IMR-90 (cell line): Measurements from ENCODE around the gene SYNPR. TPM values are rescaled to one million over a fixed set of nuclear protein-coding genes. Genes with fewer than 3 reads are reported as not detected.

Experiments
- ATAC-seq: fragments of 200-7000 bp; cut with Tn5 transposase; 2 replicates; pipeline ENCODE4 v1.9.1; 2020; ENCODE audit warnings: low read depth, mild to moderate bottlenecking, moderate library complexity
- BruUV-seq: library from RNA; stranded (reverse); fragments of 400-500 nt; replicated peaks from 2 replicates; lab custom pipeline; 2021; lab: Mats Ljungman, UMichigan
- CTCF ChIA-PET: fragments of 300-600 bp; formaldehyde crosslinking; extraction: SDS; loops from one replicate; lab custom pipeline; 2021; ENCODE audit warnings: antibody characterized with exemption; lab: Yijun Ruan, JAX
- POLR2A ChIA-PET: fragments of 300-600 bp; sonication (Branson Sonifier 250); formaldehyde crosslinking; loops from one replicate; lab custom pipeline; 2022; ENCODE audit warnings: antibody characterized with exemption; ENCODE audit not compliant: unreplicated experiment; lab: Charles Lee
- DNase-seq: peaks from one replicate; pipeline ENCODE4 v3.0.0; 2013
- H2AFZ ChIP-seq: replicated peaks from 2 replicates; pipeline ENCODE3; 2013; ENCODE audit warnings: low read length, mild to moderate bottlenecking; ENCODE audit not compliant: poor library complexity
- H2AK5ac ChIP-seq: 2 replicates; pipeline ENCODE4 v1.6.1; 2013; ENCODE audit warnings: low read depth, low read length, inconsistent platforms
- H2AK9ac ChIP-seq: replicated peaks from 2 replicates; pipeline ENCODE3; 2013; ENCODE audit warnings: mild to moderate bottlenecking, low read depth, low read length, moderate library complexity; ENCODE audit not compliant: poor library complexity
- H2BK120ac ChIP-seq: 2 replicates; pipeline ENCODE4 v1.6.1; 2013; ENCODE audit warnings: low read depth, low read length, inconsistent platforms
- H2BK15ac ChIP-seq: 3 replicates; pipeline ENCODE4 v1.6.1; 2013; ENCODE audit warnings: low read depth, low read length, inconsistent platforms
- H2BK20ac ChIP-seq: 2 replicates; pipeline ENCODE4 v1.6.1; 2013; ENCODE audit warnings: low read depth, mild to moderate bottlenecking, inconsistent platforms, low read length, moderate library complexity
- H2BK5ac ChIP-seq: 2 replicates; pipeline ENCODE4 v1.6.1; 2013; ENCODE audit warnings: mild to moderate bottlenecking, low read depth, low read length, inconsistent platforms; ENCODE audit not compliant: poor library complexity, severe bottlenecking
- H3K14ac ChIP-seq: replicated peaks from 2 replicates; pipeline ENCODE4 v1.6.1; 2013; ENCODE audit warnings: low read depth, low read length, inconsistent platforms
- H3K18ac ChIP-seq: 2 replicates; pipeline ENCODE4 v1.6.1; 2013; ENCODE audit warnings: low read depth, low read length, control low read depth
- H3K23ac ChIP-seq: 2 replicates; pipeline ENCODE4 v1.6.1; 2013; ENCODE audit warnings: low read depth, low read length, inconsistent platforms
- H3K27ac ChIP-seq: 2 replicates; pipeline ENCODE4 v1.5.1; 2013; ENCODE audit warnings: mild to moderate bottlenecking, control low read depth, low read length; ENCODE audit not compliant: insufficient read depth
- H3K27me3 ChIP-seq: 2 replicates; pipeline ENCODE4 v1.6.1; 2013; ENCODE audit warnings: low read length; ENCODE audit not compliant: control insufficient read depth, insufficient read depth
- H3K36me3 ChIP-seq: 2 replicates; pipeline ENCODE4 v1.6.1; 2013; ENCODE audit warnings: low read length, mixed read lengths; ENCODE audit not compliant: control insufficient read depth, insufficient read depth
- H3K4ac ChIP-seq: 2 replicates; pipeline ENCODE4 v1.6.1; 2013; ENCODE audit warnings: low read depth, low read length, inconsistent platforms
- H3K4me1 ChIP-seq: 2 replicates; pipeline ENCODE4 v1.6.1; 2013; ENCODE audit warnings: low read length, mixed read lengths; ENCODE audit not compliant: control insufficient read depth, insufficient read depth
- H3K4me2 ChIP-seq: 2 replicates; pipeline ENCODE4 v1.6.1; 2013; ENCODE audit warnings: low read depth, mild to moderate bottlenecking, control low read depth, low read length, moderate library complexity
- H3K4me3 ChIP-seq: 2 replicates; pipeline ENCODE4 v1.5.1; 2013; ENCODE audit warnings: low read depth, mild to moderate bottlenecking, control low read depth, low read length, moderate library complexity; ENCODE audit not compliant: insufficient read depth
- H3K56ac ChIP-seq: 2 replicates; pipeline ENCODE4 v1.6.1; 2013; ENCODE audit warnings: low read length, inconsistent platforms; ENCODE audit not compliant: insufficient read depth; ENCODE audit errors: extremely low read depth
- H3K79me1 ChIP-seq, 2 experiments: 2 replicates each; pipeline ENCODE4 v1.6.1; 2013; ENCODE audit warnings: low read length in 2 of 2, inconsistent platforms in 1 of 2, low read depth in 1 of 2
- H3K9ac ChIP-seq: 2 replicates; pipeline ENCODE4 v1.6.1; 2013; ENCODE audit warnings: low read depth, low read length, control low read depth
- H3K9me1 ChIP-seq: 2 replicates; pipeline ENCODE4 v1.6.1; 2013; ENCODE audit warnings: low read length, inconsistent platforms; ENCODE audit not compliant: insufficient read depth
- H3K9me3 ChIP-seq: 2 replicates; pipeline ENCODE4 v1.6.1; 2013; ENCODE audit warnings: low read length; ENCODE audit not compliant: control insufficient read depth, insufficient read depth
- H4K20me1 ChIP-seq: 2 replicates; pipeline ENCODE4 v1.6.1; 2013; ENCODE audit warnings: low read length, inconsistent platforms; ENCODE audit not compliant: insufficient read depth
- H4K5ac ChIP-seq: 2 replicates; pipeline ENCODE4 v1.6.1; 2013; ENCODE audit warnings: mild to moderate bottlenecking, low read depth, low read length, control low read depth
- H4K8ac ChIP-seq, 2 experiments: 2 replicates each; pipeline ENCODE4 v1.6.1; 2013; ENCODE audit warnings: low read depth in 2 of 2, low read length in 2 of 2, control low read depth in 1 of 2, inconsistent platforms in 1 of 2
- H4K91ac ChIP-seq: 2 replicates; pipeline ENCODE4 v1.6.1; 2013; ENCODE audit warnings: low read depth, low read length, inconsistent platforms; ENCODE audit not compliant: insufficient read depth
- CHD1 ChIP-seq: IDR thresholded peaks from 2 replicates; pipeline ENCODE4 v1.6.1; 2012; ENCODE audit warnings: low read depth, low read length, improper control_type of control experiment
- MAZ ChIP-seq: IDR thresholded peaks from 2 replicates; pipeline ENCODE4 v1.6.1; 2012; ENCODE audit warnings: low read depth, mild to moderate bottlenecking, low read length, improper control_type of control experiment, moderate library complexity, borderline replicate concordance
- RAD21 ChIP-seq: IDR thresholded peaks from 2 replicates; pipeline ENCODE4 v1.6.1; 2012; ENCODE audit warnings: low read length, improper control_type of control experiment
- RFX5 ChIP-seq: IDR thresholded peaks from 2 replicates; pipeline ENCODE4 v1.8.0; 2012; ENCODE audit warnings: low read depth, mild to moderate bottlenecking, low read length, moderate library complexity
- WGBS, 2 experiments: methylation state at CpG; one replicate each; pipeline versions ENCODE4 v1.1.5 to v1.1.7; 2013; ENCODE audit warnings: missing lambda C conversion rate in 2 of 2; ENCODE audit not compliant: insufficient read length in 1 of 2; ENCODE audit errors: extremely low coverage in 2 of 2; 5-methylcytosine and 5-hydroxymethylcytosine counted together
- dilution Hi-C: fragments of 300-500 bp; cut with HindIII; formaldehyde crosslinking; loops from one replicate; pipeline ENCODE4 v1.14.3; 2018; ENCODE audit warnings: low sequenced_read_pairs; ENCODE audit not compliant: unreplicated experiment
- in situ Hi-C: fragments of 300-500 bp; cut with MboI; formaldehyde crosslinking; loops from 3 replicates; pipeline ENCODE4 v1.14.3; 2019; ENCODE audit warnings: low sequenced_read_pairs, inconsistent platforms, mixed read lengths
- intact Hi-C: fragments of 100-400 bp; cut with micrococcal nuclease; formaldehyde crosslinking; loops from 2 replicates; pipeline ENCODE4 v1.10.0; 2022
- polyA plus RNA-seq, 3 experiments: library from polyadenylated mRNA; depleted of rRNA; stranded (reverse); fragments of >200 nt; gene quantifications; 2 replicates each; pipeline ENCODE4 v1.2.3, GENCODE V29; 2012; ENCODE audit warnings: low replicate concordance in 1 of 3
- total RNA-seq: library from RNA; depleted of rRNA; stranded (reverse); fragments of >200 nt; gene quantifications from 2 replicates; pipeline ENCODE4 v1.2.3, GENCODE V29; 2012

The SYNPR gene
- total and polyA plus RNA-seq, 2 of the 4 experiments (the other 2 are of a cell fraction), result not detected

GRCh38 chr3:63450023-63450422 is 171.9 kb downstream of the SYNPR start:
- Histone ChIP-seq H4K8ac (no peak overlapping the region), H3K9me1 (no peaks in the 10 kb centered on the region), H2BK15ac (no peak overlapping the region), H2AFZ (no peak overlapping the region), H3K27me3 (no peaks in the 10 kb centered on the region), H3K18ac (no peak overlapping the region), H2AK9ac (no peak overlapping the region), H2AK5ac (no peak overlapping the region), H3K23ac (no peak overlapping the region), H3K9me3 (no peaks in the 10 kb centered on the region), H4K91ac (no peak overlapping the region), H3K27ac (no peak overlapping the region), H4K5ac (no peak overlapping the region), H2BK120ac (no peak overlapping the region), H2BK5ac (no peak overlapping the region), H3K4me2 (no peak overlapping the region), H3K4ac (no peak overlapping the region), H4K20me1 (no peaks in the 10 kb centered on the region), H3K36me3 (no peaks in the 10 kb centered on the region), H3K14ac (no peak overlapping the region), H3K4me1 (no peaks in the 10 kb centered on the region), H3K4me3 (no peak overlapping the region), H3K79me1 (no peaks in the 10 kb centered on the region), H2BK20ac (no peak overlapping the region), H3K56ac (no peak overlapping the region), H3K9ac (no peak overlapping the region)
- in situ Hi-C loops, result no loop called here
- ChIA-PET POLR2A (no interaction called here), CTCF (no interaction called here)
- dilution Hi-C loops, result no loop called here
- ATAC-seq (no peak), DNase-seq (no peak)
- no peak for TF ChIP-seq RAD21
- TF ChIP-seq RFX5, result no peak
- TF ChIP-seq MAZ, result no peak
- TF ChIP-seq CHD1, result no peak
- BruUV-seq, result no TSS peak
- intact Hi-C loops, result no loop called here
- WGBS, 2 experiments, result no CpG with 5 or more reads among the region's 3 CpGs
